GM23338 (cell line): ENCODE results near the gene FAM229B. TPM values are rescaled to one million over a fixed set of nuclear protein-coding genes. Genes with fewer than 3 reads are reported as not detected.
A peak's percentile ranks its signal among the peaks of the same experiment; 100 is the strongest.

Experiments used
- ATAC-seq: fragments of 200-7000 bp; cut with Tn5 transposase; 3 replicates; pipeline ENCODE4 v1.9.1; 2020
- DNase-seq: peaks from one replicate; pipeline ENCODE4 v3.0.0-alpha.2; 2015; ENCODE audit warnings: low spot score
- H2AFZ ChIP-seq: fragments of 200-600 bp; sonication (generic); 2 replicates; pipeline ENCODE4 v1.8.0; 2016; ENCODE audit warnings: antibody characterized with exemption, mild to moderate bottlenecking, moderate library complexity
- H3F3A ChIP-seq: fragments of 200-600 bp; sonication (generic); replicated peaks from 2 replicates; pipeline ENCODE4 v1.8.0; 2017; ENCODE audit warnings: antibody characterized with exemption, mixed run types, low read depth
- H3K27ac ChIP-seq: fragments of 200-600 bp; sonication (generic); 2 replicates; pipeline ENCODE4 v1.6.1; 2016; ENCODE audit warnings: low read depth
- H3K27me3 ChIP-seq: fragments of 200-600 bp; sonication (generic); 2 replicates; pipeline ENCODE4 v1.8.0; 2016; ENCODE audit warnings: mild to moderate bottlenecking, mixed run types, moderate library complexity; ENCODE audit not compliant: insufficient read depth
- H3K36me3 ChIP-seq: fragments of 200-600 bp; sonication (generic); 2 replicates; pipeline ENCODE4 v1.8.0; 2016; ENCODE audit warnings: mild to moderate bottlenecking; ENCODE audit not compliant: insufficient read depth
- H3K4me1 ChIP-seq: fragments of 200-600 bp; sonication (generic); 2 replicates; pipeline ENCODE4 v1.8.0; 2016; ENCODE audit warnings: mild to moderate bottlenecking, moderate library complexity; ENCODE audit not compliant: insufficient read depth
- H3K4me2 ChIP-seq: fragments of 200-600 bp; sonication (generic); 2 replicates; pipeline ENCODE4 v1.7.1; 2017; ENCODE audit warnings: mixed run types
- H3K4me3 ChIP-seq: fragments of 200-600 bp; sonication (generic); 2 replicates; pipeline ENCODE4 v1.6.1; 2016; ENCODE audit warnings: mixed run types
- H3K79me2 ChIP-seq: fragments of 200-600 bp; sonication (generic); replicated peaks from 2 replicates; pipeline ENCODE4 v1.8.0; 2017; ENCODE audit warnings: mild to moderate bottlenecking; ENCODE audit not compliant: insufficient read depth
- H3K9me2 ChIP-seq: fragments of 200-600 bp; sonication (generic); 2 replicates; pipeline ENCODE4 v1.8.0; 2017; ENCODE audit not compliant: insufficient read depth
- H4K20me1 ChIP-seq: fragments of 200-600 bp; sonication (generic); replicated peaks from 2 replicates; pipeline ENCODE4 v1.8.0; 2017; ENCODE audit warnings: mild to moderate bottlenecking; ENCODE audit not compliant: insufficient read depth
- H3K27ac Mint-ChIP-seq: 2 replicates; pipeline ENCODE4 v1.8.0; 2020; ENCODE audit warnings: inconsistent platforms, mild to moderate bottlenecking, moderate library complexity, mixed read lengths
- H3K27me3 Mint-ChIP-seq: 3 replicates; pipeline ENCODE4 v1.8.0; 2022; ENCODE audit warnings: low read depth, mild to moderate bottlenecking, moderate library complexity, mixed read lengths, inconsistent platforms; ENCODE audit not compliant: insufficient read depth, poor library complexity
- H3K36me3 Mint-ChIP-seq: 3 replicates; pipeline ENCODE4 v1.8.0; 2021; ENCODE audit warnings: low read depth, mild to moderate bottlenecking, inconsistent platforms, moderate library complexity, mixed read lengths
- H3K4me1 Mint-ChIP-seq: 3 replicates; pipeline ENCODE4 v1.8.0; 2020; ENCODE audit warnings: mild to moderate bottlenecking, inconsistent platforms, mixed read lengths
- H3K4me3 Mint-ChIP-seq: 3 replicates; pipeline ENCODE4 v1.8.0; 2021; ENCODE audit warnings: moderate library complexity, mild to moderate bottlenecking, inconsistent platforms, mixed read lengths
- H3K9me3 Mint-ChIP-seq: 3 replicates; pipeline ENCODE4 v1.8.0; 2020; ENCODE audit warnings: moderate library complexity, mild to moderate bottlenecking, inconsistent platforms, mixed read lengths
- CTCF ChIP-seq, 2 experiments: fragments of 200-600 bp in 1 of 2; sonication (generic) in 1 of 2; conservative IDR thresholded peaks; 2 replicates each; pipeline versions ENCODE4 v1.5.1 to v1.6.1; 2016 to 2017; ENCODE audit warnings: antibody characterized with exemption in 2 of 2, low read depth in 2 of 2, mild to moderate bottlenecking in 2 of 2, moderate library complexity in 1 of 2
- JUNB ChIP-seq: IDR thresholded peaks from one replicate; pipeline ENCODE4 v1.6.1; 2016; ENCODE audit warnings: antibody characterized with exemption; ENCODE audit not compliant: unreplicated experiment
- NANOG ChIP-seq: IDR thresholded peaks from 2 replicates; pipeline ENCODE4 v1.6.1; 2016; ENCODE audit warnings: antibody characterized with exemption, borderline replicate concordance
- STAT1 ChIP-seq: IDR thresholded peaks from one replicate; pipeline ENCODE4 v1.6.1; 2016; ENCODE audit warnings: antibody characterized with exemption; ENCODE audit not compliant: unreplicated experiment
- ZNF114 ChIP-seq: fragments of 250-450 bp; sonication (Bioruptor Pico); IDR thresholded peaks from 2 replicates; pipeline ENCODE4 v1.5.0; 2020; ENCODE audit warnings: mild to moderate bottlenecking, moderate library complexity
- ZNF462 ChIP-seq: fragments of 250-450 bp; sonication (Bioruptor Pico); IDR thresholded peaks from 2 replicates; pipeline ENCODE4 v1.5.0; 2020; ENCODE audit warnings: mild to moderate bottlenecking, moderate library complexity
- polyA plus RNA-seq: library from polyadenylated mRNA; unstranded; fragments of >200 nt; fragmentation: Nextera tagmentation; extraction: Ambion mirVana; gene quantifications from 2 replicates; pipeline ENCODE4 v1.2.1, GENCODE V29; 2016
- total RNA-seq: library from RNA; depleted of rRNA; stranded (reverse); fragments of >200 nt; shearing (Covaris generic); gene quantifications from 2 replicates; pipeline ENCODE4 v1.2.3, GENCODE V29; 2014

FAM229B gene
- total and polyA plus RNA-seq, 2 experiments from 2014 or later, result 4.4 to 32.9 TPM

GRCh38 chr6:112087136-112087911 lies at the start of gene FAM229B, which contains the start of gene TUBE1 (continued):
- TF ChIP-seq ZNF462 (CRISPR knock-in tag), result no peak

GRCh38 chr6:112037783-112038216 lies 49.6 kb upstream of the FAM229B start:
- ATAC-seq (no peak), DNase-seq (no peak)
- no peak overlapping the region for H3K4me3 ChIP-seq
- H3K27ac Mint-ChIP-seq, result no peak overlapping the region
- H3K27ac ChIP-seq, result no peak overlapping the region
- peaks cover 3% of the 10 kb centered on the region; the same call in 1 of the 2 replicates for H3K9me2 ChIP-seq
- H3K9me3 Mint-ChIP-seq, result no peaks in the 10 kb centered on the region
- no peaks in the 10 kb centered on the region for H3K27me3 ChIP-seq
- H3K36me3 ChIP-seq, result no peaks in the 10 kb centered on the region
- no peak overlapping the region for H3K4me3 Mint-ChIP-seq
- no peaks in the 10 kb centered on the region for H4K20me1 ChIP-seq
- peaks cover 27% of the 10 kb centered on the region for H3K4me1 Mint-ChIP-seq
- H2AFZ ChIP-seq, result peak overlapping the region; percentile 56; the same call in 1 of the 2 replicates
- no peaks in the 10 kb centered on the region for H3F3A ChIP-seq
- peaks cover 3% of the 10 kb centered on the region for H3K27me3 Mint-ChIP-seq
- H3K36me3 Mint-ChIP-seq, result no peaks in the 10 kb centered on the region
- H3K4me1 ChIP-seq, result peaks cover 6% of the 10 kb centered on the region; the same call in 1 of the 2 replicates
- H3K79me2 ChIP-seq, result no peaks in the 10 kb centered on the region
- no peak overlapping the region for H3K4me2 ChIP-seq
- TF ChIP-seq JUNB (no peak), ZNF114 (CRISPR knock-in tag) (no peak), STAT1 (no peak), CTCF (conservative IDR thresholded peaks at IDR 0.05; ENCODE audit: low read depth in 2 of 2) (no peak), NANOG (no peak), ZNF462 (CRISPR knock-in tag) (no peak)
